Tibial artery (tissue), 4 donors: Measurements from ENCODE around the gene MEIS2.

Source experiments
- DNase-seq, 2 donors: peaks; one replicate each; pipeline ENCODE4 v3.0.0-alpha.2; 2019
- H3K27ac ChIP-seq, 2 donors: fragments of 200-600 bp; sonication (generic) in 1 of 2; 1 replicate in 1 of 2; 2 replicates in 1 of 2; pipeline ENCODE4 v1.5.1; 2018 to 2019; ENCODE audit warnings: mild to moderate bottlenecking in 1 of 2
- H3K27me3 ChIP-seq, 2 donors: fragments of 200-600 bp; sonication (generic) in 1 of 2; one replicate each; pipeline versions ENCODE4 v1.5.1 to v1.6.0; 2016 to 2019
- H3K36me3 ChIP-seq, 3 donors: fragments of 200-600 bp; sonication (generic) in 2 of 3; one replicate each; pipeline ENCODE4 v1.5.1; 2016 to 2019; ENCODE audit warnings: mild to moderate bottlenecking in 2 of 3
- H3K4me1 ChIP-seq, 4 donors: fragments of 200-600 bp; sonication (generic) in 2 of 4; 1 replicate in 3 of 4; 2 replicates in 1 of 4; pipeline ENCODE4 v1.5.1; 2016 to 2019
- H3K4me3 ChIP-seq, 2 donors: fragments of 200-600 bp; sonication (generic) in 1 of 2; 1 replicate in 1 of 2; 2 replicates in 1 of 2; pipeline ENCODE4 v1.5.1; 2018 to 2019; ENCODE audit warnings: mild to moderate bottlenecking in 2 of 2
- H3K9me3 ChIP-seq, 3 donors: fragments of 200-600 bp; sonication (generic) in 1 of 3; one replicate each; pipeline ENCODE4 v1.5.1; 2016 to 2019
- CTCF ChIP-seq, 2 experiments: fragments of 200-600 bp in 1 of 2; fragments of 450-650 bp in 1 of 2; IDR thresholded peaks; one replicate each; pipeline ENCODE4 v1.5.1; 2017 to 2019; ENCODE audit warnings: antibody characterized with exemption in 2 of 2, mild to moderate bottlenecking in 1 of 2, moderate library complexity in 1 of 2
- intact Hi-C: fragments of 100-400 bp; cut with DNase I; formaldehyde crosslinking; loops from one replicate; pipeline ENCODE4 v1.15.0; 2023; ENCODE audit warnings: low total_unique reads

MEIS2 gene

GRCh38 chr15:36959746-36960145 is 140.6 kb downstream of the MEIS2 start:
- DNase-seq = no peak
- Histone ChIP-seq H3K27me3 (no peaks in the 10 kb centered on the region), H3K27ac (no peak overlapping the region), H3K4me3 (no peak overlapping the region), H3K4me1 (peaks cover 0 to 14% (median 0%) of the 10 kb centered on the region in 4 donors), H3K9me3 (no peaks in the 10 kb centered on the region), H3K36me3 (no peaks in the 10 kb centered on the region)
- TF ChIP-seq CTCF (IDR thresholded peaks at IDR 0.05) = no peak
- intact Hi-C loops = no loop called here

- no peaks in the 10 kb centered on the region for H3K36me3 ChIP-seq
- no peaks in the 10 kb centered on the region for H3K27me3 ChIP-seq
- H3K4me1 ChIP-seq = peaks cover 0 to 14% (median 0%) of the 10 kb centered on the region in 4 donors
- DNase-seq = no peak
- no peak for TF ChIP-seq CTCF (IDR thresholded peaks at IDR 0.05)
- H3K4me3 ChIP-seq = no peak overlapping the region
- intact Hi-C loops = no loop called here
- H3K27ac ChIP-seq = no peak overlapping the region
- no peaks in the 10 kb centered on the region for H3K9me3 ChIP-seq
These were observed 141.7 kb downstream of the MEIS2 start for GRCh38 chr15:36958606-36959005.

GRCh38 chr15:36954486-36954885 is 145.9 kb downstream of the MEIS2 start:
- intact Hi-C loops = no loop called here
- Histone ChIP-seq H3K36me3 (no peaks in the 10 kb centered on the region), H3K9me3 (no peaks in the 10 kb centered on the region), H3K4me3 (no peak overlapping the region), H3K27ac (no peak overlapping the region), H3K27me3 (no peaks in the 10 kb centered on the region), H3K4me1 (no peaks in the 10 kb centered on the region)
- no peak for DNase-seq
- TF ChIP-seq CTCF (IDR thresholded peaks at IDR 0.05) = no peak

GRCh38 chr15:36953346-36953745 is 147.0 kb downstream of the MEIS2 start:
- Histone ChIP-seq H3K36me3 (peaks cover 0 to 5% (median 0%) of the 10 kb centered on the region in 3 donors), H3K27me3 (no peaks in the 10 kb centered on the region)

GRCh38 chr15:36951731-36952247 is 148.6 kb downstream of the MEIS2 start:
- H3K4me1 ChIP-seq = no peaks in the 10 kb centered on the region
- intact Hi-C loops = no loop called here
- TF ChIP-seq CTCF (IDR thresholded peaks at IDR 0.05) = no peak
- H3K9me3 ChIP-seq = no peaks in the 10 kb centered on the region
- peaks cover 0 to 5% (median 0%) of the 10 kb centered on the region in 3 donors for H3K36me3 ChIP-seq
- no peak for DNase-seq
- no peaks in the 10 kb centered on the region for H3K27me3 ChIP-seq
- H3K4me3 ChIP-seq = no peak overlapping the region
- H3K27ac ChIP-seq = no peak overlapping the region

More at GRCh38 chr15:36953346-36953745, 147.0 kb downstream of the MEIS2 start:
- Histone ChIP-seq H3K27ac (no peak overlapping the region), H3K9me3 (no peaks in the 10 kb centered on the region), H3K4me3 (no peak overlapping the region), H3K4me1 (no peaks in the 10 kb centered on the region)
- intact Hi-C loops = no loop called here
- DNase-seq = no peak
- no peak for TF ChIP-seq CTCF (IDR thresholded peaks at IDR 0.05)

- no peak for DNase-seq
- no peaks in the 10 kb centered on the region for H3K4me1 ChIP-seq
- H3K36me3 ChIP-seq = peaks cover 0 to 5% (median 0%) of the 10 kb centered on the region in 3 donors
- intact Hi-C loops = no loop called here
- no peak overlapping the region for H3K27ac ChIP-seq
- no peaks in the 10 kb centered on the region for H3K9me3 ChIP-seq
- H3K27me3 ChIP-seq = no peaks in the 10 kb centered on the region
- no peak for TF ChIP-seq CTCF (IDR thresholded peaks at IDR 0.05)
- no peak overlapping the region for H3K4me3 ChIP-seq
These were observed 150.0 kb downstream of the MEIS2 start for GRCh38 chr15:36950371-36950770.
